NCI-H524 treated with DMSO at 0.1 percent for 48 hours (cell line): Measurements from ENCODE around the gene VPS29.
"Not testable (repeated sequence)": the region's sequence is repeated elsewhere in the genome, so short reads cannot be mapped to it uniquely, and the experiment has no call there.

Experiments
- DNase-seq: peaks from one replicate; lab custom pipeline; 2025; lab: John Stamatoyannopoulos, UW

Gene VPS29

DNA sequence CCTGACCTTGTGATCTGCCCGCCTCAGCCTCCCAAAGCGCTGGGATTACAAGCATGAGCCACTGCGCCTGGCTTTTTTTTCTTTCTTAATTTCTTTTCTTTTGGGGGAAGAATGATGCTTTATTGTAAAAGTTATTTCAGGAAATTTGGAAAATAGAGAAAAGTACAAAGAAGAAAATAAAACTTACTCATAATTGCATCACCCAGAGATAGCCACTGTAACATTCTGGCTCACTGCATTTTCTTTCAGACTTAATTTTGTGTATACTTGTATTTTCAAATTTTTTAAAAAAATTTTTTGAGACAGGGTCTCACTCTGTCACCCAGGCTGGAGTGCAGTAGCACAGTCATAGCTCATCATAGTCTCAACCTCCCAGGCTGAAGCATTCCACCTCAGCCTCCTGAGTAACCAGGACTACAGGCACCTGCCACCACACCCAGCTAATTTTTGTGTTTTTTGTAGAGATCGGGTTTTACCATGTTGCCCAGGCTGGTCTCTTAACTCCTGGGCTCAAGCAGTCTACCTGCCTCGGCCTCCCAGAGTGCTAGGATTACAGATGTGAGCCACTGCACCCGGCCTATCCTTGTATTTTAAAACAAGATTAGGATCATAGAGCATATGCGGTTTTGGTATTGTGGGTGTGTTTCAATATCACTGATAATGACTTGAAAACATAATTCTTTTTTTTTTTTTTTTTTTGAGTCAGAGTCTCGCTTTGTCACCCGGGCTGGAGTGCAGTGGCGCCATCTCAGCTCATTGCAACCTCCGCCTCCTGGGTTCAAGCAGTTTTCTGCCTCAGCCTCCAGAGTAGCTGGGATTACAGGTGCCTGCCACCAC, 19.2 kb upstream of the VPS29 start:
- DNase-seq = not testable (repeated sequence)

DNA sequence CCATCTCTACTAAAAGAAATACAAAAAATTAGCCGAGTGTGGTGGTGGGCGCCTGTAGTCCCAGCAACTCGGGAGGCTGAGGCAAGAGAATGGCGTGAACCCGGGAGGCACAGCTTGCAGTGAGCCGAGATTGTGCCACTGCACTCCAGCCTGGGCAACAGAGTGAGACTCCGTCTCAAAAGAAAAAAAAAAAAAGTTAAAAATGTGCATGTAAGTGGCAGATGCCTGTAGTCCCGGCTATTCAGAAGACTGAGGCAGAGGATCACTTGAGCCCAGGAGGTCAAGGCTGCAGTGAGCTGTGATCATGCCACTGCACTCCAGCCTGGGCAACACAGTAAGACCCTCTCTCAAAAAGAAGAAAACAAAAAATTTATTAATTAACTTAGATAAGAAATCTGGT, 16.1 kb upstream of the VPS29 start:
- DNase-seq = not testable (repeated sequence)

GRCh38 chr12:110516995-110517394, 15.1 kb upstream of the VPS29 start:
- DNase-seq = no peak

DNA sequence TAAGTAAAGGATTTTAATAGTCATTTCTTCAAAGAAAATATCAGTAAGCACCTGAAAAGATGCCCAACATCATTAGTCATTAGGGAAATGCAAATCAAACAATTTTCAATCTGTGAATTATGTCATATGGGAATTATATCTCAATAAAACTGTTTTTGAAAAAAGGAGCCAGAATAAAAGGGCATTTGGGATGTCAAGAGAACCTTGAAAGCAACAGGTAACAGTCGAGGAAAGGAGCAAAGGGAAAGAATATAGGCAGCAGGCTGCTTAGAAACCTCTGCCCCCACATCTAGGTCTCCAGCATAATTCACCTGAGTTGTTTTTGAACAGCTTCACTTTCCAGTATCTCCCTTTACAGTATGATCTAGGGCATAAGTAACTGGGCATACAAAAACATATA, 12.5 kb upstream of the VPS29 start:
- DNase-seq = no peak

DNA sequence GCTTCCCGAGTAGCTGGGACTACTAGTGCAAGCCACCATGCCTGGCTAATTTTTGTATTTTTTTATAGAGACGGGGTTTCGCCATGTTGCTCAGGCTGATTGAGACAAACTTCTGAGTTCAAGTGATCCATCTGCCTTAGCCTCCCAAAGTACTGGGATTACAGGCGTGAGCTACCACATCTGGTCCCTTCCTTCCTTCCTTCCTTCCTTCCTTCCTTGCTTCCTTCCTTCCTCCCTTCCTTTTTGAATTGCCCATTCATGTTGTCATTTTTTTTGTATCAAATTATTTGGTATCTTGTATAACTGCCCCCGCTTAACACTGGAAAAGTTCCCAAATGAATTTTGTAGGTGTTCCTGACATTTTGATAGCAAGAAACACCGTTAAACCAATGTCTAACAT, 11.9 kb upstream of the VPS29 start:
- DNase-seq = no peak

DNA sequence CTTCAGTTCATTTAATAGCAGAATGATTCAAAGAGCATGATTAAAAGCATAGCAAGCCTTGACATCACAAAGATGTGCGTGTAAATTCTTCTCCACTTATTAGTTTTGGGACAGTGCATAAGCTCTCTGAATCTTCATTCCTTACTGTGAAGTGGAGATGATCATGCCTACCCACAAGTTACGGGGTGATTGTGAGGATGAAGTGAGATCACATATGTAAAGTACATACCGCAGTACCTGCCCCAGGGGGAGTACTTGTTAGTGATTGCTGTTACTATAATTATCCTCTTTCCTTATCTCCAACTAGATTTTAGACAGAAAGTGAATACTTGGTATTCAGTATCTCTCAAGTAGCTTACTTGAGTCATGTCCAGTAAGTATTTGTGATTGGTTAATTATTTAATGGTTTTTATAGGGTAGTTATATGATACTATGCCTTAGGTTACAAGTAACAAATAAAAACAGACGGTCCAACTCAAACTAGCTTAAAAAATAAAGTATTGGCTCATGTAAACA, 6.2 kb upstream of the VPS29 start:
- DNase-seq = no peak

DNA sequence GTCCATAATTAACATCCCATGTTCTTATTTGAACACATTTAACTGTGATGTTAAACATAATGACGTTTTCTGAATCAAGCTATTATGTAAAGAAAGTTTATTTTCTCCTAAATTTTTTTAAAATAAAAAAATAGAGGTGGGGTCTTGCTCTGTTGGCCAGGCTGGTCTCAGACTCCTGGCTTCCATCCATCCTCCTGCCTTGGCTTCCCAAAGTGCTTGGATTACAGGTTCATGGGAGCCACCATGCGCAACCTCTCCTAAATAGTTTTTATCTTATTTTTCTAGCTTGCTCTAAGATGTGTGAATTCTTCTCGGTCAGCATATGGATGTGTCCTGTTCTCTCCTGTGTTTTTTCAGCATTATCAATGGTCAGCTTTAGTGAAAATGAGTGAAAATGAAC, 3.4 kb upstream of the VPS29 start:
- no peak for DNase-seq

DNA sequence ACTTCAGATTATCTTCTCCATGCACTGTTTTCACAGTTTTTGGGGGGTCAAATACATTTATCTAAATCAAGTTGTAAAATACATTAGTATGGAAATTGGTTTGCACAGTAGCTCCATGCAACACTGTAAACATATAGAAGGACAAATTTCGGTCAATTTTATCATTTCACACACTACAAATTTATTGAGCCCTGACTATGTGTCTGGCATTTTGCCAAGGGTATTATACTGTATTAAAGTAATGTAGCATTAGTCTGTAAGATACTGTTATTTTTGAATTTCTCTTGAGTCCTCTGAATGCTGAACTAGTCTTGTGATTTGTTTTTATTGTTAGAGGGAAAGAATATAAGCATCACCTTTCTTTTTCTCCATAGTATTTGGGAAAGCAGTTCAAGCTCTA, 1.5 kb upstream of the VPS29 start:
- no peak for DNase-seq

DNA sequence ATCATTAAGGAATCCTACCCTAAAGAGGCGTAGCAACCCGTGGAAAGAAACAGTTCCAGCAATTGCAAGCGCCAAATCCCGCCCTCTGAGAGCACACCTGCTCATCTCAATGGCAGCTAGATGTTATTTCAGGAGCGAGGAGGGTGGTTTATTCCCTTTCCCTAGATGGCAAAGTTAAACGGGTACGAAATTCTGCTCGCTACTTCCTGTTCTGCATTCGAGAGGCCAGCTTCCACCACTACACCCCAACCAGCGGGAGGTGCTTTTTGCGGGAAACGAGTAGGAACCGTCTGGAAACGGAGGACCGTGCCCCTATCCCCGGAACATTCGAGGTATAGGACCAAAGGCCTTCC, 536 bp downstream of the VPS29 start:
- DNase-seq = no peak

DNA sequence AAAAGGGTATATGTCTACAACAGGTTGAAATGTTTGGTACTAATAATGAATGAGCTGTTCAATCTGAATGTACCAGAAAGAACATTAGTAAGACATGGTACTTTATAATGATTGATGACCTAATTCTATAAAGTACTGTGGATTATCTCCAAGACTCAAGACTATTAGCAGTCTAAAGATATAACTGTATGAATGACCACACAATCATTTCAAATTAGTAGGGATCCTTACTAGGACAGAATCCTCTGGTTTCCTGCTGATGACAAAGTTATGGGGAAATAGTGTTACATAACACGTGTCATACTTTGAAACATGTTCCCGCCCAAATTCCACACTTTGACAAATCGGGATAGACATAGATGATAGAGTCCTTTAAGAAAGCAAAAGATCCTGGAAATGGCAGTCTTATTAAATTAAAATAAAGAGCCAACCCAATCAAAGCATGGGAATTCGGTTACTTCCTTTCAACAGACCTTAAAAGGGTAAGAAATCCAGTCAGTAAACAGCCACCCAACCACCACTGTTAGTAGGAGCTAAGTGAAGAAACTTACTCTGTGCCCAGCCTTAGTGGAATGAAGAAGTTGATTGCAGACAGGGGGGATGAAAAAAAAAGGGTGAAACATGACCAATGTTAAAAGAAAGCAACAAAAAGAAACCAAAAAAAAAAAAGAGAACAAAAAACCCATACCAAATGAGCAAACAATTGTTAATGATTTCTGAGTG, 2.8 kb downstream of the VPS29 start:
- DNase-seq = no peak

DNA sequence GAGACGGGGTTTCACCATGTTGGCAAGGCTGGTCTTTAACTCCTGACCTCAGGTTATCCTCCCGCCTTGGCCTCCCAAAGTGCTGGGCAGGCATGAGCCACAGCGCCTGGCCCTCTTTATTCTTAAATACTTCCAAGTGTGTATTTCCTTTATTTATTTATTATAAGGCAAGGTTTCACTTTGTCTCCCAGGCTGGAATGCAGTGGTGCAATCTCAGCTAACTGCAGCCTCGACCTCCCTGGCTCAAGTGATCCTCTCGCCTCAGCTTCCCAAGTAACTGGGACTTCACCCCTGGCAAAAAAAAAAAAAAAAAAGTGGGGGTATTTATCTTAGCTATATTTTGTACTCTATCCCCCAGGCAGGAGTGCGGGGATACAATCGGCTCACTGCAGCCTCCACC, 26.5 kb downstream of the VPS29 start:
- DNase-seq = no peak

DNA sequence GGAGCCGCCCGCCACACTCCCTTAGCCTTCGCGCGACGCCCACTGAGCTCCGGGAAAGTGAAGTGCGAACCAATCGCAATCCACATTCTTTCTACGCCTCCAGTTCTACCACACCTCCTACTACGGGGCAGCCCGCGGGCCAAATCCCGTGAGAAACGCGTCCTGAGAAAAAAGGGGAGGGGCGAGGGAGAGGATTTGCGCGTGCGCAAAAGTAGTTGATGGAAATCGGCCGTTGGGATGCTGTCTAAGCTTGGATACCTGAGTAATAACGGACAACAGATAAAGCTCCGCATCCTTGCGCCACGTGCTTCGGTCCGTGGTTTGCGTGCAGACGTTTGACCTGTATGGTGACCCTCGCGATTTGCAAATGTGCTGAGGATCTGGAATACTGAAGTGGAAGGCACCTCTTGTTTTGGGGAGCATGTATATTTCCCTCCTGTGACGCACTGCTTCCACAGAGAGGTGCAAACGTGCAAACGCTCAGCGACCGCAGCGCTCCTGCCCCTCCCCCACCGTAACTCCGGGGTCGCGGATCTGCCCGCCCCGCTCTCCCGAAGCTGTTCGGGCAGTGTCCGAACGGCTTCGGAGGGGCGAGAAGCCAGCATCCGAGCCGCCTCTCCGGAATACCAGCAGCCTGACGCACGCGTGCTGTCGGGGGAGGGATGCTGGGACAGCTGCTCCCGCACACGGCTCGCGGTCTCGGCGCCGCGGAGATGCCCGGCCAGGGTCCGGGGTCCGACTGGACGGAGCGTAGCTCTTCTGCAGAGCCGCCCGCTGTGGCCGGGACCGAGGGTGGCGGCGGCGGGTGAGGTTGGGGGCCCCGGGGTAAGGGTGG, 33.5 kb downstream of the VPS29 start, which contains the start of the genes FAM216A and GPN3:
Gene FAM216A, plus strand, starts transcription at position 632 of the 835 bp plus-strand sequence. Its CDS starts 31 bp downstream, at position 663.
Gene GPN3, minus strand, starts transcription at position 44 of the 835 bp plus-strand sequence. CDS start 54 bp downstream, outside the sequence.
- DNase-seq = peak; percentile 96

- DNase-seq = no peak
Measured at GRCh38 chr12:110467847-110468213, 34.1 kb downstream of the VPS29 start.

- DNase-seq = no peak
Measured at GRCh38 chr12:110466791-110467190, 35.1 kb downstream of the VPS29 start.

DNA sequence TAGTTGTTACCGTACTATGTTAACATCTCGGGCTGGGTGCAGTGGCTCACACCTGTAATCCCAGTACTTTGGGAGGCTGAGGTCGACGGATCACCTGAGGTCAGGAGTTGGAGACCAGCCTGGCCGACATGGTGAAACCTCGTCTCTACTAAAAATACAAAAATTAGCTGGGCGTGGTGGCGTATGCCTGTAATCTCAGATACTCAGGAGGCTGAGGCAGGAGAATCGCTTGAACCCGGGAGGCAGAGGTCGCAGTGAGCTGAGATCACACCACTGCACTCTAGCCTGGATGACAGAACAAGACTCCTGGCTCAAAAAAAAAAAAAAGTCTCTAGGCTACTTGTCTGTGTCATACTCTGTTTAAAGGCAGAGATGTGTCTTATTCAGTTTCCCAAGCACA, 36.1 kb downstream of the VPS29 start:
- not testable (repeated sequence) for DNase-seq

DNA sequence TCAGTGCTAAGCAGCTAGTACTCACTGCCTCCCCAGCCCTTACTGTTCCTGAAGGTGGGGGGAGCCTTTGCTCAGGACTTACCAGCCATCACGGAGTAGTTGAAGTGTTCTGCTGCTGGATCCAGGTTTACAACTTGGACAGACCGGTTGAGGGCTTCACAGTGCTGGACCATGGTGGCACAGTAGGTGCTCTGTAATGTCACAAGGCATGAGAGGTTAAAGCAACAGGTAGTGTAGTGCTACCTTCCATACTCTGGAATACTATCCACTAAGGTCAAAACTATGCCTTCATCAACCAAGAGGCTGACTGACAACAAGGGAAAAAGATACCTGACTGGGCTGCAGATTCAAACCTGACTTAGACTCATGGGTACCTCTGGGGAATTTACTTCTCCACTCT, 36.9 kb downstream of the VPS29 start:
- DNase-seq = no peak

GRCh38 chr12:110461189-110461588, 40.7 kb downstream of the VPS29 start:
- DNase-seq = not testable (repeated sequence)

GRCh38 chr12:110458756-110459155, 43.2 kb downstream of the VPS29 start:
- DNase-seq = no peak

DNA sequence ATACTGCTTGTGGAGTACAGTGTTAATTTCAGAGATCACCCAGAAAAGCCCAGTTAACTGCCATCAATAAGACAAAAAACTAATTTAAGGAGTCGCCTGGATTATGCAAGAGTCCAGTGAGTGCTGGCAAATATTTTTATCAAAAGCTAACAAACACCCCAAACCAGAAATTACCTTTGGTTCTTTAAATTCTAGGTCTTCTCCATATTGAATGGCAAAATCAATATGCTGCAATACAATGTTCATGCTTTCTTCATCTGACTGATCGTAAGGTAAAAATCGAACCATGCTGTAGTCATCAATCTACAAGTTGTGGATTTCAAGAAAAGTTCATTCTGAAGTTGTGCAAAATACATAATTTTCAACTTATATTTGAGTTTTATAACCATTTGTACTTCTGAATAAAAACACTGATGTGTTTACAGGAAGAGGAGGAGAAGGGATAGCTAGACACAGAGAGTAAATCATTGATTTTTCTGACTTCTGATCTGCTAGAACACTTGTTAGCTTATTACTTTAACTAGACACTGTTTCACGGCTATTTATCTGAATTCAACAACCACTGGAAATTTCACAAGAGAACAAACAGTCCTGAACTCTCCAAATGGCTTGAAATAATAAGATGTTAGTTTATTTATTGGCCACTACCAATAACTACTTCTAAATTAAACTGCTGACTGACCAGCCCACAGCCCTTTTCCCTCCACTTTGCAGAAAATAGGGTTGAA, 48.2 kb downstream of the VPS29 start:
- DNase-seq = no peak

GRCh38 chr12:110451263-110451662, 50.6 kb downstream of the VPS29 start:
- no peak for DNase-seq

DNA sequence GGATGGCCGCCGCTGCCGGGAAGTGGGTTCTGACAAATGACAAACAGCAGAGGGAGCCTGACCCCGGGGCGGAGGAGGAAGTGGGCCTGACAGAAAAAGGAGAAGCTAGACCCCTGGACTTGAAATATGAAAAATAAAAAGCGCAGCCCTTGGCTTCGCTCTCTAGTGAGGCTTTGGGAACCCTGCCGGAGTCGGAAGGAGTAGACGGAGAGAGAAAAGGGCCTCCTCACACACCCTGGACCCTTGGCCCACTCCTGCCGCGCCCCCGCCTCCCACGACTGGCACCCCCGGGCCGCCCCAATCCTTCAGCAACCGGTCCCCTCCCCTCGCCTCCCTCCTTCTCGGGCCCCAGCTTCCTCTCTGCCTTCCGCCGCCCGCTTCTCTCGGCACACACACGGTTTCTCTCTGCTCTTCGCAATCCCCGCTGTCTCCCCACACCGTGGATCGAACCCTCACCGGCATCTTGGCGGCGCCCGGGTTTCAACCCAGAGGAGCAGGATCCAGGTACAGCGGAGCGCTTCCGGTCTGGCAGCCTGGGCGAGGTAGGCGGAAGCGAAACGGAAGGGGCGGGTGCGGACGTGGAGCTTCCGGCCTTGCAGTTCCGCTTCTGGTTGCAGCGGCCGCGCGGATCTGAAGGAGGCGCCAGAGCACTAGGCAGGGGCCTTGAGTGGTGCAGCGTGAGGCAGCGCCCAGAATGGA, 52.0 kb downstream of the VPS29 start, which contains the start of gene ARPC3:
Gene ARPC3, minus strand, starts transcription at position 539 of the 699 bp plus-strand sequence. Its CDS starts 77 bp downstream, at position 462.
- peak; percentile 49 for DNase-seq
